BJ (cell line): ENCODE results near the gene AAMDC. TPM values are rescaled to one million over a fixed set of nuclear protein-coding genes. Genes with fewer than 3 reads are reported as not detected.
"Not testable (repeated sequence)": the region's sequence is repeated elsewhere in the genome, so short reads cannot be mapped to it uniquely, and the experiment has no call there.

Experiments used
- CTCF ChIA-PET: fragments of 350-600 bp; formaldehyde crosslinking; extraction: SDS; loops from one replicate; lab custom pipeline; 2021; ENCODE audit warnings: antibody characterized with exemption, inconsistent platforms; lab: Yijun Ruan, JAX
- POLR2A ChIA-PET: fragments of 300-600 bp; sonication (Branson Sonifier 250); formaldehyde crosslinking; extraction: SDS; loops from one replicate; lab custom pipeline; 2021; ENCODE audit warnings: antibody characterized with exemption; lab: Charles Lee
- DNase-seq: peaks from one replicate; pipeline ENCODE4 v3.0.0-alpha.2; 2011; ENCODE audit warnings: low read depth
- H3K27me3 ChIP-seq: 2 replicates; pipeline ENCODE4 v1.6.0; 2011; ENCODE audit warnings: low read length; ENCODE audit not compliant: control insufficient read depth, insufficient read depth
- H3K36me3 ChIP-seq: 2 replicates; pipeline ENCODE4 v1.5.1; 2011; ENCODE audit warnings: low read length; ENCODE audit not compliant: control insufficient read depth, insufficient read depth
- H3K4me3 ChIP-seq: 2 replicates; pipeline ENCODE4 v1.5.1; 2011; ENCODE audit warnings: low read depth, mild to moderate bottlenecking, control low read depth, low read length
- polyA plus RNA-seq: library from polyadenylated mRNA; depleted of rRNA; stranded (reverse); fragments of >200 nt; gene quantifications from 2 replicates; pipeline ENCODE4 v1.2.3, GENCODE V29; 2011
- TF ChIP-seq, protein P1 (sequence below): IDR thresholded peaks from 2 replicates; pipeline ENCODE4 v1.5.1; 2011; ENCODE audit warnings: low read depth, mild to moderate bottlenecking, control low read depth, inconsistent platforms, low read length, moderate library complexity; ENCODE audit not compliant: insufficient read depth

Gene AAMDC
- polyA plus RNA-seq, 1 experiment = 33.0 TPM

DNA sequence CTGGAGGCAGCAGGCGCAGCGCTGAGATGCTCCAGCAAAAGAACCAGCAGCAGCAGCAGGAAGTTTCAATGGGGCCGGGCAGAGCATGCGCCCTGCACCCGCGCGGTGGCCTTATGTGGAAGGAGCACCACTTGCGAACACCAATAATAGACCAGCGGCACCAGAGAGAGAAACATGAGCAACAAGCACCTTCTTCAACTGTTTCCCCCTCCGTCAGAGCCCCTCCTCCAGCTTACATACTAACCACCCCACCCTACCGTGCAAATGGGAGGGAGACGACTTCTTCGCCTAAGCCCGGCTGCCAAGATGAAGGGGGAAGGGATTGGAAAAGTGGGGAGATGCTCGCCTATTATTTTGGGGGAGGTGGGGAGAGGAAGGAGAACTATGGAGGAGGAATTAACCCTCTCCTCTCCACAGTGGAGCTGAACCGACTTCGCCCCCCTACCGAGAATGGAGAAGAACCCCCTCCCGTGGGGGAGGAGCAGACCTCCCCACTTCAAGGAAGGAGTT, 1.5 kb upstream of the AAMDC start:
- CTCF ChIA-PET = interaction anchor here (0.9 to 1.7 kb wide), 2 partner anchors 175 to 181 kb away, joined by 3 to 5 read pairs; partner anchors contain the start of gene INTS4
- TF ChIP-seq, protein P1, sequence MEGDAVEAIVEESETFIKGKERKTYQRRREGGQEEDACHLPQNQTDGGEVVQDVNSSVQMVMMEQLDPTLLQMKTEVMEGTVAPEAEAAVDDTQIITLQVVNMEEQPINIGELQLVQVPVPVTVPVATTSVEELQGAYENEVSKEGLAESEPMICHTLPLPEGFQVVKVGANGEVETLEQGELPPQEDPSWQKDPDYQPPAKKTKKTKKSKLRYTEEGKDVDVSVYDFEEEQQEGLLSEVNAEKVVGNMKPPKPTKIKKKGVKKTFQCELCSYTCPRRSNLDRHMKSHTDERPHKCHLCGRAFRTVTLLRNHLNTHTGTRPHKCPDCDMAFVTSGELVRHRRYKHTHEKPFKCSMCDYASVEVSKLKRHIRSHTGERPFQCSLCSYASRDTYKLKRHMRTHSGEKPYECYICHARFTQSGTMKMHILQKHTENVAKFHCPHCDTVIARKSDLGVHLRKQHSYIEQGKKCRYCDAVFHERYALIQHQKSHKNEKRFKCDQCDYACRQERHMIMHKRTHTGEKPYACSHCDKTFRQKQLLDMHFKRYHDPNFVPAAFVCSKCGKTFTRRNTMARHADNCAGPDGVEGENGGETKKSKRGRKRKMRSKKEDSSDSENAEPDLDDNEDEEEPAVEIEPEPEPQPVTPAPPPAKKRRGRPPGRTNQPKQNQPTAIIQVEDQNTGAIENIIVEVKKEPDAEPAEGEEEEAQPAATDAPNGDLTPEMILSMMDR = peak; percentile 22; the same call in 1 of the 2 replicates

DNA sequence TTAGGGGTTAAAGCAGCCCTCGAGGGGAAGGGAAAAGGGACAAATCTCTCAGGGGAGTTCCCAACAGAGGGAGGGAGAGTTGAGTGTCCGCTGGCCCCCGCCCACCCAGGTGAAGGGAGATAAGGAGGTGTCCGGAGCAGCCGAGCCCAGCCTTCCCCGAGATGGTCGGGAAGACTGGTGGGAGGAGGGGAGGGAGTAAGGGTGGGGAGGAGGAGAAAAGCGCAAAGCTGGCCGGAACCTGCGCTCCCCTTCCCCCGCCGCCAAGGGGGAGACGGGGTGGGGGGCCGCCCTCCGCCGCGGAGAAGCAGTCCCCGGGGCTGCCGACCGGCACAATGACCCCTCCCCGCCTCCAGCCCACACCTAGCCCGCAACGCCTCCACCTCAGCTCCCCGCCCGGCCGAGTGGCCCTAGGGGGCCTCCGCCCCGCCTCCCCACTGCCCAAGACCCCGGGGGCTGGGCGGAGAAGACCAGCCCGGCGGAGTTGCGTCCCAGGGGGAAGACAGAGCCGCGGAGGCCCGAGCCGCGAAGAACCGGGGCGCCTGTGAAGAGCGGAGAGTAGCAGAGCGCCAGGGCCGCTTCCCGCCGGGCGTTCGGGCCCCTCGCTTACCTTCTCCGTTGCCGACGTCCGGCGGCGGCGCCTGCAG, 901 bp upstream of the AAMDC start:
- H3K4me3 ChIP-seq = peak overlapping the region; percentile 85
- H3K27me3 ChIP-seq = no peaks in the 10 kb centered on the region
- CTCF ChIA-PET = interaction anchor here (1.7 kb wide), 1 partner anchor 175 kb away, joined by 5 read pairs; the partner anchor contains the start of gene INTS4
- TF ChIP-seq, protein P1 = no peak
- H3K36me3 ChIP-seq = no peaks in the 10 kb centered on the region
- POLR2A ChIA-PET = no interaction called here
- DNase-seq = no peak

More for the DNA sequence above, 1.5 kb upstream of the AAMDC start:
- Histone ChIP-seq H3K36me3 (no peaks in the 10 kb centered on the region), H3K4me3 (peak overlapping the region; percentile 85), H3K27me3 (no peaks in the 10 kb centered on the region)
- peak; percentile 43 for DNase-seq
- POLR2A ChIA-PET = no interaction called here

DNA sequence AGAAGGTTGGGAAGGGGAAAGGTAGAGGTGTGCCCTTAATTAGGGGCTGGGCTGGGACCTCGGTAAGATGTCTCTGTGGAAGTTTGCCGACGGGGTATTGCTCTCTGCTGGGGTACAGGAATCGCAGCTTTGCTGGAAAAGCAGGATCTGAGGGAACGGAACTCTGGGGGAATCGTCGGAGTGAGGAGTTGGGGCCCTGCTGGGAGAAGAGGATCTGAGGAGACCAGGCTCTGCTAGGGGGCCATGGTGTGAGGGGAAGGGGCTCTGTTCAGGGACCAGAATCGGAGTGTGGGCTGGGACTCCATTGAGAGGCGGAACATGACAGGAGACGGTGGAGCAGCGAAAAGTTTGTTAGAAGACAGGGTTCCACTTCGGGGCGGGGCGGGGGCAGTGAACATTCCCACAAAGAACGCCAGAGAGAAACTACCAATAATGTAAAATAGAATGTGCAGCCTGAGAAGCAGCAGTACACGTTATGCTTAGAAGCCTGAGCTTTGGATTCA, 456 bp downstream of the AAMDC start:
- Histone ChIP-seq H3K36me3 (no peaks in the 10 kb centered on the region), H3K4me3 (peak overlapping the region; percentile 73), H3K27me3 (no peaks in the 10 kb centered on the region)
- POLR2A ChIA-PET = interaction anchor here (0.7 kb wide), 1 partner anchor 58 kb away, joined by 3 read pairs; no protein-coding TSS in a partner anchor
- DNase-seq = no peak
- TF ChIP-seq, protein P1 = no peak
- CTCF ChIA-PET = no interaction called here

DNA sequence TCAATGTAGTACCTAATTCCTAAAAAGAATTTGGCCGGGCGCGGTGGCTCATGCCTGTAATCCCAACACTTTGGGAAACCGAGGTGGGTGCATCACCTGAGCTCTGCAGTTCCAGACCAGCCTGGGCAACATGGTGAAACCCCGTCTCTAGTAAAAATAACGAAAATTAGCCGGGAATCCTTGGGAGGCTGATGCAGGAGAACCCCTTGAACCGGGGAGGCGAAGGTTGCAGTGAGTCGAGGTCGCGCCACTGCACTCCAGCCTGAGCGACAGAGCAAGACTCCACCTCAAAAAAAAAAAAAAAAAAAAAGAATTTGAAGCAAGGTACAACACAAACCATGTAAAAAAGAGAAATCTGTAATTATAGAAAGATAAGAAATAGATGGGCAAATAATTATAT, 1.2 kb downstream of the AAMDC start:
- H3K36me3 ChIP-seq, CTCF ChIA-PET, H3K27me3 ChIP-seq, DNase-seq: not testable (repeated sequence)
- POLR2A ChIA-PET = interaction anchor here (0.7 kb wide), 1 partner anchor 58 kb away, joined by 3 read pairs; no protein-coding TSS in a partner anchor
- peak overlapping the region; percentile 73 for H3K4me3 ChIP-seq

DNA sequence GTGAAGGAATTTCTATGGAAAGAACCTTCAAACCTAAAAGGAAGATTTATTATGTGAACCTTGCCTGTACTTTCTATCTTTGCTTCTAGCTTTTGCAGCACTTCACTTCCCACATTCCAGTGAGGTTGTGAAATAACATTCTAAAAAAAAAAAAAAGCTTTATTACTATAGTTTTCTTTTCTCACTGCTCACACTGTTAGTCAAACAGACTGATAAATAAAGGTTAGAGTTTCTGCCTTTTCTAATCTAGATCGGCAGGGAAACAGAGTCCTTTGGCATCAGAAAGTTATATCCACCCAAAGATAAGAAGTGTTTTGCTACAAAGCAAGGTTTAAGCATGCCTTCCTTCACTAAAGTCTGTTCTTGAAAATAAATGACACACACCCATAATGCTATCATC, 2.8 kb downstream of the AAMDC start:
- no peaks in the 10 kb centered on the region for H3K36me3 ChIP-seq
- no peaks in the 10 kb centered on the region for H3K27me3 ChIP-seq
- DNase-seq = no peak
- ChIA-PET POLR2A (no interaction called here), CTCF (interaction anchor here (0.6 kb wide), 1 partner anchor 223 kb away, joined by 3 read pairs; no protein-coding TSS in a partner anchor)
- no peak overlapping the region for H3K4me3 ChIP-seq
- TF ChIP-seq, protein P1 = no peak
